SIG-M5 (cell line): ENCODE measurements around the gene CDH23.

Source experiments
- DNase-seq: peaks from one replicate; lab custom pipeline; 2025; lab: John Stamatoyannopoulos, UW

CDH23 gene

GRCh38 chr10:71725249-71725648, 328.5 kb downstream of the CDH23 start:
- DNase-seq, result no peak

GRCh38 chr10:71725998-71726579, 329.4 kb downstream of the CDH23 start:
- no peak for DNase-seq

GRCh38 chr10:71726580-71727104, 329.9 kb downstream of the CDH23 start:
- DNase-seq, result no peak

GRCh38 chr10:71727105-71727737, 330.5 kb downstream of the CDH23 start:
- DNase-seq, result no peak

- DNase-seq, result peak; percentile 28
Measured at GRCh38 chr10:71727738-71728737, 331.3 kb downstream of the CDH23 start.

GRCh38 chr10:71729161-71729636, 332.5 kb downstream of the CDH23 start:
- DNase-seq, result peak; percentile 22

- DNase-seq, result no peak
Measured at GRCh38 chr10:71731791-71732190, 335.1 kb downstream of the CDH23 start.

- DNase-seq, result no peak
Measured at GRCh38 chr10:71734797-71735196, 338.1 kb downstream of the CDH23 start.

GRCh38 chr10:71735709-71736569, 339.2 kb downstream of the CDH23 start:
- DNase-seq, result no peak

GRCh38 chr10:71736570-71736952, 339.8 kb downstream of the CDH23 start:
- no peak for DNase-seq

GRCh38 chr10:71737001-71737833, 340.5 kb downstream of the CDH23 start:
- no peak for DNase-seq

- DNase-seq, result no peak
Measured at GRCh38 chr10:71737834-71738197, 341.1 kb downstream of the CDH23 start.

- DNase-seq, result no peak
Measured at GRCh38 chr10:71739358-71739900, 342.7 kb downstream of the CDH23 start.

- no peak for DNase-seq
Measured at GRCh38 chr10:71740069-71740653, 343.4 kb downstream of the CDH23 start.

- no peak for DNase-seq
Measured at GRCh38 chr10:71741029-71741428, 344.3 kb downstream of the CDH23 start.

- no peak for DNase-seq
Measured at GRCh38 chr10:71741671-71742070, 345.0 kb downstream of the CDH23 start.

- no peak for DNase-seq
Measured at GRCh38 chr10:71742301-71743088, 345.8 kb downstream of the CDH23 start.

- no peak for DNase-seq
Measured at GRCh38 chr10:71743089-71743838, 346.5 kb downstream of the CDH23 start.
